SKM-1 treated with dmso at 0.1 percent for 144 hours (cell line): Measurements from ENCODE around the gene CALML4.

Experiments used
- DNase-seq: peaks from one replicate; lab custom pipeline; 2025; ENCODE audit not compliant: unreplicated experiment; lab: John Stamatoyannopoulos, UW

CALML4 gene

GRCh38 chr15:68150187-68150586 is 54.9 kb downstream of the CALML4 start:
- DNase-seq = no peak

DNA sequence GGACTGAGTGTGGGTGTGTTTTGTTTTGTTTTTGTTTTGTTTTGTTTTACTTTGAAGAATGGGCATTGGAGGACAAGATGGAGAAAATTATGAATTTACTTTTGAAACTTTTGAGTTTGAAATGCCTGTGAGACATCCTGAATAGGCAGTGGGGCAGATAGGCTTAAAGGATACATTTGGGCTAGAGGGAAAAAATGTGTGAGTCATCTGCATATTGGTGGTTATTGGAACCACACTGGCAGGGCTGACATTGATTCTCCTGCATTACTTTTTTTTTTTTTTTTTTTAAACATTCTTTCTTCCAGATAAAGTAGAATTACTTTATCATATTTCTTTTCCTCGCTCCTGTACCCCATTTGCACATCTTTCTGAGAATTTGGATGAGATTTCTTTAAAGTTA is 56.1 kb downstream of the CALML4 start:
- no peak for DNase-seq

GRCh38 chr15:68148039-68148438 is 57.1 kb downstream of the CALML4 start:
- no peak for DNase-seq

DNA sequence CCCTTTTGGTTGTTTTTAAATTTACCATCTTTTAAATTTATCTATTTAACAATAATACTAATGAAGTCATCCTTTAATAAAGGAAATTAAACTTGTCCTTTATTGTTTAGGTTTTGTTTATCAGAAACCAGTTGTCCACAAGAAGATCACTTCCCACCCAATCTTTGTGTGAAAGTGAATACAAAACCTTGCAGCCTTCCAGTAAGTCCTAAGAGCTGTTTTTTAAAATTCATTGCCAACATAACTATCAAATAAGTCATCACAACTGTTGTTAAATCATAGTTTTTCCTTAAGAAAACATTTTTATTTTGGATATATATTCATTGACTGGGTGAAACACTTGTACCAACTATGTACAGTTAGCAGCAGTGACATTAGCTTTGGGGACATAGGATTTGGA is 59.4 kb downstream of the CALML4 start:
- no peak for DNase-seq

DNA sequence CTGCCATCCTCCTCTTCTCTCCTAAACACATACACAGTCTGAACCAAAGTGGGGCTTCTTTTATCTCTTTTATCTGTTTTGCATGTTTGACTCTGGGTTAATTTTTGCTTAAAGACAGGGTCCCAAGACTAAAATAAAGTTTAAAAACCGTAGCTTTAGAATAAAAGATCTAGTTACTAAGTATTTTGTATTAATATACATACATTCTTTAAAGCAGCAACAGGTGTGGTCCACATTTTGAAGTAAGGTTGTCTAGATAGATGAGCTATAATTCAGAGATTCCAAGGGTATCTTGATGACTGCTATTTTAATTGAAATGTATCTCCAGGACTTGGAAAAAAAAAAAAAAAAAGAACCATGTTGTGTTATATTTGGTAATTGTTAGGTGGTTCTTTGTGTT is 61.3 kb downstream of the CALML4 start:
- no peak for DNase-seq

GRCh38 chr15:68143129-68143528 is 62.0 kb downstream of the CALML4 start:
- no peak for DNase-seq
